ENCODE measurements around the gene ZNF513. TPM values are rescaled to one million over a fixed set of nuclear protein-coding genes. Genes with fewer than 3 reads are reported as not detected.

Gene ZNF513
- total and polyA plus RNA-seq, 4 donors, result 6.3 to 35.3 (median 24.5) TPM

DNA sequence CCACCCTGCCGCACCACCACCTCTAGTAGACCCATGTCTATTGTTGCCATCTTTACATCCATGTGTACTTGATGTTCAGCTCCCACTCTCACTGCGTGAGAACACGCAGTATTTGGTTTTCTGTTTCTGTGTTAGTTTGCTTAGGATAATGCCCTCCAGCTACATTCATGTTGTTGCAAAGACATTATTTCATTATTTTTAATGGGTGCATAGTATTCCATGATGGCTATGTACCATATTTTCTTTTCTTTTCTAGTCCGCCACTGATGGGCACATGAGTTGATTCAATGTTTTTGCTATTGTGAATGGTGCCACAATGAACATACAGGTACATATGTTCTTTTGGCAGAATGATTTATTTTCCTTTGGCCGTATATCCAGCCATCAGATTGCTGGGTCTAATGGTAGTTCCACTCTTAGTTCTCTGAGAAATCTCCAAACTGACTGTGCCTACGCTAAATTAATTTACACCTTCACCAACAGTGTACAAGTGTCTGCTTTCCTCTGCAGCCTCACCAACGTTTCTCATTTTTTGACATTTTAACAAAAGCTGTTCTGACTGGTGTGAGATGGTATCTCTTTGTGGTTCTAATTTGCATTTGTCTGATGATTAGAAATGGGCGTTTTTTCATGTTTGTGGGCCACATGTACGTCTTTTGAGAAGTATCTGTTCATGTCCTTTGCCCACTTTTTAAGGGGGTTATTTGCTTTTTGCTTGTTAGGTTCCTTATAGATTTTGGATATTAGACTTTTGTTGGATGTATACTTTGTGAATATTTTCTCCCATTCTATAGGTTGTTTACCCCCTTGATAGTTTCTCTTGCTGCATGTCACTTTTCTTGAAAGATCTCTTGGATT lies 10.5 kb upstream of the ZNF513 start:
- no peak for DNase-seq (ENCODE audit: low read depth in 4 of 6, low spot score in 6 of 6)
- Histone ChIP-seq H3K27ac (ENCODE audit: low read depth, low read length) (no peak overlapping the region), H3K4me3 (ENCODE audit: low read depth, low read length) (no peak overlapping the region), H3K4me1 (ENCODE audit: control insufficient read depth, insufficient read depth, low read length) (no peaks in the 10 kb centered on the region), H3K9me3 (ENCODE audit: control insufficient read depth, insufficient read depth, low read length) (no peaks in the 10 kb centered on the region), H3K36me3 (ENCODE audit: control insufficient read depth, insufficient read depth, low read length) (peaks cover 9% of the 10 kb centered on the region), H3K27me3 (ENCODE audit: control insufficient read depth, insufficient read depth, low read length) (no peaks in the 10 kb centered on the region)
- WGBS (ENCODE audit: insufficient coverage), result 100% methylated on average over 3 of the region's 9 CpGs

DNA sequence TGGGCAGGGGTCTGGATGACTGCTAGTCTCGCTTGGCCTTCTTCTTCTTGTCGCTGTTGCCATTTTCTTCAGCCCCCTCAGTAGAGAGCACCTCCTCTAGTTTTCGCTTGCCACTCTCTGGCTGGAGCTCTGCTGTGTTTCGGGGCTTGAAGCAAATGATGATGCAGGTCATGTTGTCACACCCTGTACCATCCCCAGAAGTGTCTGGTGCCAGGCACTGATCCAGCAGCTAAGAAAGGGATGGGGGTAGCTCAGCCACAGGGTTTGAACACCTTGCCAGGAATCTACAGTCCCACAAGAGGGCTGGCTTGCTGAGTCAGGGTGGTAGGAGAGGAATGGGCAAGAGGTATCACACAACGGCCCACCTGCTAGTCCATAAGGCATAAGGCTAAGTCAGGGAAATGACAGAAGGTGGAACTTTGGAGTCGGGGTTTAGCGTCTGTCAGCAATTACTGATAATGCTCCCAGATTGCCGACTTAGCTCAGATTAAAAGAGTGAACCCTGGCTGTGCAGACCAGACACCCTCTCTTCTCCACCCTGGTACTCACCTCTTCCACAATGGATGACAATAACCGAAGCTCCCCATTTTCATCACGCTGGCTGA lies 1.1 kb upstream of the ZNF513 start:
- H3K9me3 ChIP-seq (ENCODE audit: control insufficient read depth, insufficient read depth, low read length), result no peaks in the 10 kb centered on the region
- 95% methylated on average over 10 of the region's 10 CpGs for WGBS (ENCODE audit: insufficient coverage)
- H3K36me3 ChIP-seq (ENCODE audit: control insufficient read depth, insufficient read depth, low read length), result peaks cover 67% of the 10 kb centered on the region
- no peak overlapping the region for H3K4me3 ChIP-seq (ENCODE audit: low read depth, low read length)
- no peak for DNase-seq (ENCODE audit: low read depth in 4 of 6, low spot score in 6 of 6)
- H3K27ac ChIP-seq (ENCODE audit: low read depth, low read length), result no peak overlapping the region
- peaks cover 31% of the 10 kb centered on the region for H3K4me1 ChIP-seq (ENCODE audit: control insufficient read depth, insufficient read depth, low read length)
- no peaks in the 10 kb centered on the region for H3K27me3 ChIP-seq (ENCODE audit: control insufficient read depth, insufficient read depth, low read length)

DNA sequence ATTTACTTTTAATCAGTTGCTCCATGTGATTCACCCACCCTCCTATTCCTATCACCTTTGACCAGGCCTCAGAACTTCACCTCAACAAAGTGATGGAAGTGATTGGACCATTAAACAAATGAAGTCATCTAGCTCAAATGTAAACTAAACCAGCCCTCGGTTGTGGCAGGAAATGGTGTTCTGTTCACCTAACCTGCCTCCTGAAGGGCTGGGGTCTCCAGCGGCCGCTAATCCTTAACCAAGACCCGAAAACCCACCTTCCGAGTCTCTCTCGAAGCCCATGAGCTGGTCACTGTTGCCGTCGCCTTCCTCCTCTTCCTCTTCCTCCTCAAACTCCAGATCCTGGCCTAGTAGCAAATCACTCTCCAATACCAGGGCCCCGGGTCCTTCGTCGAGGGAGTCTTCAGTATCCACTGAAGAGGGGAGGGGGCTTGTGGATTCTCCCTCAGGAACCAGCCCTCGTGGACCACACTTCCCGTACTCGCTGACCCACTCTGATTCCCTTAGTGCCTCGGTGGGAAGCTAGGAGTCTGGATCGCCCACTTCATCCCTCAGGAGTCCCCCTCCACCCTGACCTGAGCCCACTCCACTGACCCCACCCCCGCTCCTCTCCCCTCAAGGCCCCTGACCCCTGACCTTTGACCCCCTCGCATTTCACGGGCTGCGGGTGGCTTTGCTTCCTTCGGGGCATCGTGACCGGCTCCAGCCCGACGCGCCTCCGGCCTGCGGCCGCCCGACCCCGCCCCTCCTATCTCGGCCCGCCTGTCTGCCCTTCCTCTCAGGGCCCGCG lies 503 bp downstream of the ZNF513 start:
- Histone ChIP-seq H3K4me1 (ENCODE audit: control insufficient read depth, insufficient read depth, low read length) (peaks cover 31% of the 10 kb centered on the region), H3K27me3 (ENCODE audit: control insufficient read depth, insufficient read depth, low read length) (no peaks in the 10 kb centered on the region), H3K27ac (ENCODE audit: low read depth, low read length) (peak overlapping the region; percentile 62), H3K36me3 (ENCODE audit: control insufficient read depth, insufficient read depth, low read length) (peaks cover 77% of the 10 kb centered on the region), H3K4me3 (ENCODE audit: low read depth, low read length) (peak overlapping the region; percentile 74), H3K9me3 (ENCODE audit: control insufficient read depth, insufficient read depth, low read length) (no peaks in the 10 kb centered on the region)
- peak in 2 of 6 donors; percentile 81 to 84 for DNase-seq (ENCODE audit: low read depth in 4 of 6, low spot score in 6 of 6)
- WGBS (ENCODE audit: insufficient coverage), result under 1% methylated on average over 29 of the region's 35 CpGs

DNA sequence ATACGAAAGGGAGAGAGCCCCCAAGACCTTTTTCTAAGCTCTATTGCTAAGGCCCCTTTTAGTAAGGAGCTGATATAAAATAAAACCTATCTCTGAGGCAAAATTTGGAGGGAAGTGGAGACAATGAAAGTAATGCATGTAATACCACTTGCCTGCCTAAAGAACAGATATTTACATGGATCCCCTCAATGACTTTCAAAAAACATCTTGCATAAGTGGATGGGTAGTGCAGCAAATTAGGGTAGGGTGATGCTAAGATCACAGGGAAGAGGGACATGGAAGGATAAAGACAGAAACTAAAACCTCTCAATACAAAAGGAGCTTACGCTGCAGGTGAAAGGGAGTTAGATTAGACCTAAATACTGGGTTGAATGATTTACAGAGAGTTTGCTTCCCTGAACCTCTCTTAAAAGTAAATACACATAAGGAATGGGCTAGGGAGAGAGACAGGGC lies 1.1 kb downstream of the ZNF513 start:
- Histone ChIP-seq H3K27ac (ENCODE audit: low read depth, low read length) (peak overlapping the region; percentile 62), H3K4me3 (ENCODE audit: low read depth, low read length) (peak overlapping the region; percentile 74), H3K9me3 (ENCODE audit: control insufficient read depth, insufficient read depth, low read length) (no peaks in the 10 kb centered on the region), H3K36me3 (ENCODE audit: control insufficient read depth, insufficient read depth, low read length) (peaks cover 77% of the 10 kb centered on the region), H3K4me1 (ENCODE audit: control insufficient read depth, insufficient read depth, low read length) (peaks cover 31% of the 10 kb centered on the region), H3K27me3 (ENCODE audit: control insufficient read depth, insufficient read depth, low read length) (no peaks in the 10 kb centered on the region)
- DNase-seq (ENCODE audit: low read depth in 4 of 6, low spot score in 6 of 6), result no peak
- WGBS (ENCODE audit: insufficient coverage), result no CpG with 5 or more reads among the region's 2 CpGs

DNA sequence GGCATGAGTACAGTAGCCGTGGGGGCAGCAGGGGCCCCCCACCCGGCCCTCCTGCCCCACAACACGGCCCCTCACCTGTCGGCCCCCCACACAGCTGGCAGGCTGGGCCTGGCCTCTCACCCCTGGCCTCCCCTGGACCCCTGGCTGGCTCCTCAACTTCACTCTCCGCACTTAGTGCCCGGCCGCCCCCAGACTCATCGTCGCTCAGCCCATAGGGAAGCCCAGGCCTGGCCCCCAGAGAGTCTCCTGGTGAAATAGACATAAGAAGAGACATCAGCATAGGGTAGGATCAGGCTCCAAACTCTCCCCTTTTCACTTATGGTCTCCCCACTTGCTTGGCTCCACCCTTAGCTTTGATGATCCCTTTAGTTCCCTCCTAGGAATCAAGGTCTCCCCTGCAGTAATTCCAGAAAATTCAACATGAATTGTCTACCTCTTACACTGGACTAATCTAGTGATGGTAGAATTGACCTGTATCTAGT lies 1.7 kb downstream of the ZNF513 start:
- Histone ChIP-seq H3K27me3 (ENCODE audit: control insufficient read depth, insufficient read depth, low read length) (no peaks in the 10 kb centered on the region), H3K4me3 (ENCODE audit: low read depth, low read length) (peak overlapping the region; percentile 74), H3K27ac (ENCODE audit: low read depth, low read length) (no peak overlapping the region), H3K36me3 (ENCODE audit: control insufficient read depth, insufficient read depth, low read length) (peaks cover 79% of the 10 kb centered on the region), H3K4me1 (ENCODE audit: control insufficient read depth, insufficient read depth, low read length) (peaks cover 31% of the 10 kb centered on the region), H3K9me3 (ENCODE audit: control insufficient read depth, insufficient read depth, low read length) (no peaks in the 10 kb centered on the region)
- WGBS (ENCODE audit: insufficient coverage), result 84% methylated on average over 3 of the region's 9 CpGs
- no peak for DNase-seq (ENCODE audit: low read depth in 4 of 6, low spot score in 6 of 6)

DNA sequence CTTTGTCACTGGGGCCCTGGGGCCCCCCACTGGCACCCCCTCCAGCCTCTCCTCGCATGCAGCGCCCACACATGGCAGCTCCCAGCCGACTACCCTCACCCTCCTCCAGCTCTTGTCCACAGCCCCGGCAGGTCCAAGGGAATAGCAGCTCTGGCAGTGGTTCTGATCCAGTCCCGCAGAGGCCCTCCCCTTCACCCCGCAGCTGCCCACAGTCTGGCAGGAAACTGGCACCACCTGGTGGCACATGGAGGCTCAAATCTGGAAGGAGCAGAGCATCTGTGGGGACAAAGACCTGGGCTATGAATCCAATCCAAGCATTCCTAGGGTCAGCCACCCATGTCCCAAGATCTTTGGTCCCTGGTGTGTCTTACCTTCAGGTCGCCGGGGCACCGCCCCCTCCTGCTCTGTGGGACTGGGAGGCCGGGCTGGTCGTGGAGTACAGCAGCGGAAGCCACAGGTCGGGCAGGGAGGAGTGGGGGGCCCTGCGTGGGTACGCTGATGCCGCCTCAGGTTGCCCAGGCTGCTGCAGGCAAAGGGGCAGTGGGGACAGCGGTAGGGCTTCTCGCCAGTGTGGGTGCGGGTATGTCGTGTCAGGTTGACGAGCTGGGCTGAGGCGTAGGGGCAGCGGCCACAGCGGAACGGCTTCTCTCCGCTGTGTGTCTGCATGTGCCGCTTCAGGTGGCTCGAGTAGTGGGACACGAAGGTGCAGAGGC lies 2.3 kb downstream of the ZNF513 start:
- WGBS (ENCODE audit: insufficient coverage), result 85% methylated on average over 29 of the region's 29 CpGs
- no peak overlapping the region for H3K27ac ChIP-seq (ENCODE audit: low read depth, low read length)
- no peak for DNase-seq (ENCODE audit: low read depth in 4 of 6, low spot score in 6 of 6)
- H3K27me3 ChIP-seq (ENCODE audit: control insufficient read depth, insufficient read depth, low read length), result no peaks in the 10 kb centered on the region
- H3K36me3 ChIP-seq (ENCODE audit: control insufficient read depth, insufficient read depth, low read length), result peaks cover 79% of the 10 kb centered on the region
- no peak overlapping the region for H3K4me3 ChIP-seq (ENCODE audit: low read depth, low read length)
- no peaks in the 10 kb centered on the region for H3K9me3 ChIP-seq (ENCODE audit: control insufficient read depth, insufficient read depth, low read length)
- peaks cover 31% of the 10 kb centered on the region for H3K4me1 ChIP-seq (ENCODE audit: control insufficient read depth, insufficient read depth, low read length)

DNA sequence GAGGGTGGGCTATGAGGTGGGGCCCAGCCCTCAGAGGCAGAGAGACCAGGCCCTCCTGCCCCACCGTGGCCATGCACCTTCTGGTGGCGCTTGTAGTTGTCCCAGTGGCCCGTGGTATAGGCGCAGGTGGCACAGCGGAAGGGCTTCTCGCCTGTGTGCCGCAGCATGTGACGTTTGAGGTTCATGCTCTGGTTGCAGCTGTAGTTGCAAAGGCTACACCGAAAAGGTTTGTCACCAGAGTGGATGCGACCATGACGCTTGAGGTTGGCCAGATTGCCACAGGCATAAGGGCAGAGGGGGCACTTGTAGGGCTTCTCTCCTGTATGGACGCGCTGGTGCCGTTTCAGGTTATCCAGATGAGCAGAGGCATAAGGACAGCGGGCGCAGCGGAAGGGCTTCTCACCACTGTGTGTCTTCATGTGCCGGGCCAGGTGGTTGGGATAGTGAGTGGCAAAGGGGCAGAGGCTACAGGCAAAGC lies 2.9 kb downstream of the ZNF513 start:
- Histone ChIP-seq H3K9me3 (ENCODE audit: control insufficient read depth, insufficient read depth, low read length) (no peaks in the 10 kb centered on the region), H3K4me3 (ENCODE audit: low read depth, low read length) (no peak overlapping the region), H3K4me1 (ENCODE audit: control insufficient read depth, insufficient read depth, low read length) (peaks cover 31% of the 10 kb centered on the region), H3K27ac (ENCODE audit: low read depth, low read length) (no peak overlapping the region), H3K36me3 (ENCODE audit: control insufficient read depth, insufficient read depth, low read length) (peaks cover 77% of the 10 kb centered on the region), H3K27me3 (ENCODE audit: control insufficient read depth, insufficient read depth, low read length) (no peaks in the 10 kb centered on the region)
- WGBS (ENCODE audit: insufficient coverage), result 93% methylated on average over 18 of the region's 18 CpGs
- no peak for DNase-seq (ENCODE audit: low read depth in 4 of 6, low spot score in 6 of 6)

DNA sequence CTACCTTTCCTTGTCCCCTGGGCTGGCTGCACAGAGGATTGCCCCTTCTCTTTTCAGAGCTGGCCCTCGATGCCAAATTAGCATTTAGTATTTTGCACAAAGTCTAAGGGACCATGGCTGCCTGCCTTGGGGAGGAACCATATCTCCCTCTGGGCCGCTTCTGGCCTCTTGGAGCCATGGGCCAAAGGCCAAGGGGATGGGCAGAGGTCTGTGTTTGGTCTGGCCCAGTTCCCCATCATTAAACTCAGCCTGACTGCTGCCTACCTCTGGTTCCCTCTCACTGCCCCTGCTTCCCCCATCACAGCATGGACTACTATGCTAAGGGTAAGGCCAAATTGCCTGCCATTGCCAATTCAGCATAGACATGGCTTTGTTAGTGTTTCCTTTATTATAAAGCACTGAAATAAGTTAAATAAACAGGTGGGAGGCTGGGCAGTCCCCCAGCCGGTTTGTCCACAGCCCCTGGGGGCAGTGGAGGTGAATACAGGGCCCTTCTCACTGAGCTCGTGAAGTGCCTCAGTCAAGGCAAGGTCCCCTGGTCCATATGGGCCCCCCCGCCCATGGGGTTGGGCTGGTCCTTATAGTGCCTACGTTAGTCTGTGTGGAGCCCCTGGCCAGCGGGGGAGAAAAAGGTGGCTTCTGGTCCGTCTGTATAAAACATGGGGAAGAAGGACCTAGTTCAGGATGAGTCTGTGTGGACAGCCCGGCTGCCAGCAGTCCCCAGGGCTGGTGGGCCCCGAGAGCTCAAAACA lies 3.5 kb downstream of the ZNF513 start:
- H3K36me3 ChIP-seq (ENCODE audit: control insufficient read depth, insufficient read depth, low read length), result peaks cover 73% of the 10 kb centered on the region
- 78% methylated on average over 9 of the region's 10 CpGs for WGBS (ENCODE audit: insufficient coverage)
- peaks cover 32% of the 10 kb centered on the region for H3K4me1 ChIP-seq (ENCODE audit: control insufficient read depth, insufficient read depth, low read length)

More for the DNA sequence above, 3.5 kb downstream of the ZNF513 start:
- Histone ChIP-seq H3K9me3 (ENCODE audit: control insufficient read depth, insufficient read depth, low read length) (no peaks in the 10 kb centered on the region), H3K4me3 (ENCODE audit: low read depth, low read length) (no peak overlapping the region), H3K27me3 (ENCODE audit: control insufficient read depth, insufficient read depth, low read length) (no peaks in the 10 kb centered on the region), H3K27ac (ENCODE audit: low read depth, low read length) (no peak overlapping the region)
- DNase-seq (ENCODE audit: low read depth in 4 of 6, low spot score in 6 of 6), result no peak

All from spinal cord (tissue), 10 donors.